Activated CD8-positive, alpha-beta memory T cell treated with anti-CD3 and anti-CD28 coated beads for 48 hours (primary cell): ENCODE data around the gene CYYR1.
"Not testable (repeated sequence)": the region's sequence is repeated elsewhere in the genome, so short reads cannot be mapped to it uniquely, and the experiment has no call there.

Source experiments
- DNase-seq, 3 experiments: peaks; one replicate each; pipeline ENCODE4 v3.0.0-alpha.2; 2020; ENCODE audit warnings: low read depth in 2 of 3, low spot score in 2 of 3

Gene CYYR1

DNA sequence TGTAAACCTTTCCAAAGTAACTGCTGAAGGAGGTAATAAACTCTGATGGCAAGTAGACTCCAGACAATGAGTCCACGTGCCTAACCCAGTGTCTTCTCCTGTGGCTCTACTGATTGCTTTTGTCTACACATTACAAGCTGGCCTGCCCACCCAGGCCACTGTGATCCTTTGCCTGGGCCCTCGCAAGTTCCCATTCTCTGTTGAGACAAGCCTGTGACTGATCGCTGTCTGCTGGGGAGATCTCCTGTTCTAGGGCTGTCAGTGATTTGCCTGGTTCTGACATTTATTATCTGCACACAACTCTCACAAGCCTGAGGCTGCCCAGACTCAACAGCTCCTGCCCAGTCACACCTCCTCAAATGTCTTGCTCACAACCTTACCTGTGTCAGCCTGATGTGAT lies 81.4 kb downstream of the CYYR1 start:
- DNase-seq = no peak

- no peak for DNase-seq
These were observed 82.3 kb downstream of the CYYR1 start for GRCh38 chr21:26490771-26491170.

DNA sequence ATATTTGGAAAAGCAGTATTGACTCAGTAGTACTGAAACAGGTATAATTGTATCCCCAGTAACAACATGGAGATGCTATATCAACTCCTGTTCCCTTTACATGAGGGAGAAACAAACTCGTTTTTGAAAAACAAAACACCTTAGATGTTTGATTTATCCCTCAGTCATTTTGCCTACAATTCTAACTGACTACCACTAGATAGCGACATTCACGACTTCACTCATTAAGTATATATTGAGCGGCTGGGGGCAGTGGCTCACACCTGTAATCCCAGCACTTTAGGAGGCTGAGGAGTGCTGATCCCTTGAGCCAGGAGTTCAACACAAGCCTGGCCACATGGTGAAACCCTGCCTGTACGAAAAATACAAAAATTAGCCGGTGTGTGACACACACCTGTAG lies 83.3 kb downstream of the CYYR1 start:
- DNase-seq = no peak

DNA sequence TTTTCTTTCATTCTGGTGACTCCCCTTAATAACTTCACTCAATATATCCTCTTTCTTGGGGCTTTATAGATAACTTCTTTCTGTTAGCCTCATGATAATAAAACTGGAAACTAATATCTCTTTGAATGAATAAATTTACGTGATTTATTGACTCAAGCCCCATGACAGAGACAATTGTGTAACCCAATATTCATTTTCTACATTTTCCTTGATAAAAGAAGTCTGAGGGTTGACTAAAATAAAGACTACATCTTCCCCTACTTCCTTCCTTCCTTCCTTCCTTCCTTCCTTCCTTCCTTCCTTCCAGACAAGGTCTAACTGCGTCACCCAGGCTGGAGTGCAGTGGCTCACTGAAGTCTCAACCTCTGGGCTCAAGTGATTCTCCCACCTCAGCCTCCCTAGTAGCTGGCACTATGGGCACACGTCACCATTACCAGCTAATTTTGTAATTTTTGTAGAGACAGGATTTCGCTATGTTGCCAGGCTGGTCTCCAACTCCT lies 85.1 kb downstream of the CYYR1 start:
- DNase-seq = no peak

GRCh38 chr21:26473471-26473870 lies 99.6 kb downstream of the CYYR1 start:
- no peak for DNase-seq

DNA sequence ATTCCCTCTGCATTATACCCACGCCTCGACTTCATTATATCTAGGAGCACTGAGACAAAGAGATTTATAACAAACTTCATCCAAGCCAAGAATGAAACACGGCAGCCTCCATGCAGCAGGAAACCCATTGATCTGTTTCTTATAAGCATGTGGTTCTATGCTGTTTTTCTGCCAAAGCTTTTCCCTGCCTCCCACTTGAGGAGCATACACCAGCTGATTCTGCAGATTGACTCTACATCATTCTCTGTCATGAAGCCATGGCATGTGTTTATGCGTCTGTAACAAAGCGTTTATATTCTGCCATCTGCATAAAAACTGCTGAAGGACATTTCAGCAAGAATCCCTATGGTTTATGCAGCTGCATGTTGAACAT lies 102.0 kb downstream of the CYYR1 start:
- no peak for DNase-seq

GRCh38 chr21:26470351-26471098 lies 102.6 kb downstream of the CYYR1 start:
- DNase-seq = no peak

DNA sequence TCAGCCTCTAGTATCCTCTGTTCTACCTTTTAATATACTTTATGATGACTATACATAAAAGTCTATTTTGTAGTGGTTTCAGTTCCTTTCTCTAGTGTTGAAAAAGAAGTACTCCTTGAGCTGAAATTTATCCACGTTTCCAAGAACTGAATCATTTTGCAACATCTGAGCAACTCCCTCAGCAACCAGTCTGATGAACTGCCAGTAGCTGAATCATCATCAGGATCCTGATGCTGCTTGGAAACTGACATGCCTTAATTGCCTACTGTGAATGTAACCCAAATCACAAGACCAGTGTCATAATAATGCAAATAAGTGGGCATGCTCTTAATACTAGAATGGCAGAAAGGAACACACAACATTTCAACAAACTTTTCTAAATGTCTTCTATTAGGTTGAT lies 103.3 kb downstream of the CYYR1 start:
- no peak for DNase-seq

DNA sequence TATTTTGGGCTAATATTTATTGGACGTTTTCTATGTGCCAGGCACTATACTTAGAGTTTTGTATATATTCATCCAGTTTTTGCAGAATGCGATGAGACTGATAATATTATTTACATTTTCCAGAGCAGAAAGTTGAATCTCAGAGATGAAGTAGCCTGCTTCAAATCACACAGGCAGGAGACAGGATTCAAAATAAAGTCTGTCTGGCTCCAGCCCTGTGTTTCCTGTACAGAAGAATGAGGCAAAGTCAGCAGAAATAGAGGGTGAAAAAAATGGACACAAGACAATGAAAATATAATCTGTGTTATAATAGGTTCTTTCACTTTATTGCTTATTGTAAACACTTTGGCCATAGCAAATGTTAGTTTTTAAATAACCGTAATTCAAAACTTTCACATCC lies 107.2 kb downstream of the CYYR1 start:
- DNase-seq = no peak

GRCh38 chr21:26461500-26461899 lies 111.6 kb downstream of the CYYR1 start:
- no peak for DNase-seq

DNA sequence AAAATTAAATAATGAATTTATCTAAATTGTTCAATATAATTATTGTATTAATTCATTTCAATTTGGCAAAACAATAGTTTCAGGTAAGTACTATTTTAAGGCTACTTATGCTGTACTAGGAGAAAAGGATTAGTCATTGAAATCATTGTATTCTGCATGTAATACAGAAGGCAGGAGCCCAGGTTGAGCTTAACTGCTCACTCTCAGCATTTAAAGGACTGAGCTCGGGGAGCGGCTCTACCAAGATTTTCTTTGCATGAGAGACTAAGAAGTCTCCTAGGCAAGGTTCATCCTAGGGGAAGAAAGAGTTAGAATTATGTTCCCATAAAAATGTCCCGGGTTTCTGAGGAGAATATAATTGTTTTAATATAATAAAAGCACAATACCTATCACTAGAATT lies 112.5 kb downstream of the CYYR1 start:
- no peak for DNase-seq

- DNase-seq = not testable (repeated sequence)
These were observed 114.2 kb downstream of the CYYR1 start for GRCh38 chr21:26458854-26459253.

- DNase-seq = no peak
These were observed 115.3 kb downstream of the CYYR1 start for GRCh38 chr21:26457817-26458216.

- no peak for DNase-seq
These were observed 119.8 kb downstream of the CYYR1 start for GRCh38 chr21:26453267-26453666.

GRCh38 chr21:26451081-26451740 lies 121.9 kb downstream of the CYYR1 start:
- no peak for DNase-seq

DNA sequence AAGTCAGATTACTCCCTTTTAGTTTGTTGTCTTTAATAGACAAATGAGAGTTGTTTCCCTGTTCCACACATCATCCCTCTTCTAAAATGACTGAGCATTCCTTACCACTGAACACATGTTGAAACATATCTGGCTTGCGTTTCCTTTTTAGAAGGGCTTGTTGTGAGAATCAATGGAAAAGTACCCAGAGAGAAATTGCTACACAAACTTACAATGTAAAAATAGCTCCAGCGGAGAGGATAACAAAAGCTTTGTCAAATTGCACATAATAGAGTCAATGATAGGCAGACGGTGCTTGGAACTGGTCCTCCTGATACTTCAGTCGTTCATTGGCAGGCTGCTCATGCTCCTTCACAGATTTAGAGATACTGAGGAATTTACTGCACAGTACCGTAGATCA lies 123.9 kb downstream of the CYYR1 start:
- no peak for DNase-seq

DNA sequence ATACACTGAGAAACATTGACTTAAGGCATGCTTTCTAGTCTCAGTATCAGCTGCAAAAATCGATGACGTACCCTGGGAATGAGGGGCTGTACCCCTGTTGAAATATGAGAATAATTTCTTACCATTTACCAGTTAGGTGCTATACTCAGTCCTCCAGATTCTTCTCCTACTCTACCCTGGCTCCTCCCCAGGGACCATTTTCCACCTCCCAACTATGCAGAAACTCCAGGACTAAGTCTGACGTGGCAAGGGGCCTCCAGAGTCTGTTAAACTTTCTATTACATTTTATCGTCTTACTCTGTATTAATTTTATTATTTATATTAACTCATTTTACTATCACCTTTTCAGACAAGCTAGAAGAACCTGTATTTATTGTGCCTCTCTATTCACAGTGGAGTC lies 124.3 kb downstream of the CYYR1 start:
- DNase-seq = no peak

DNA sequence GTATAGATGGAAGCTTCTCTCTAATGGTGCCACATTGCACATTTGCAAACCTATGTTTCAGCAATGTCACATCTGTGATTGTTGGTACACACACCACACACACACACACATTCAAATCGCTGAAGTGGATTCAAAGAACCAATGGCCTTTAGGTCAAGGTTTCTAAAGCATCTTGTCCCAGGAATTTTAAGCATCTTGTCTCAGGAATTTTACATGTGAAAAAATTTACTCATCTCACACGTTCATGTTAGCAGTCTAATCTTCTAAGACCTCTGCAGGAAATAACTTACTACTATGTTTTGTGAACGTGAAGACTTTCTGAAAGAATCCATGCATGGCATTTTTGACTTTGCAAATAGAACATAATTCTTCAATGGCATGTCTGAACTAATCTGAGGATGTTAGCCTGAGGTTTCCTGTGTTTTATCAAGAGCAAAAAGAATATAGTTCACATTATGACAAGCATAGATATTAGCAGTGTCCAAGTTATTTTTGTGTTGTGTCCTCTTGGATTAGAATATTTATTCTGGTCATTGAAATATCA lies 125.1 kb downstream of the CYYR1 start:
- DNase-seq = no peak

DNA sequence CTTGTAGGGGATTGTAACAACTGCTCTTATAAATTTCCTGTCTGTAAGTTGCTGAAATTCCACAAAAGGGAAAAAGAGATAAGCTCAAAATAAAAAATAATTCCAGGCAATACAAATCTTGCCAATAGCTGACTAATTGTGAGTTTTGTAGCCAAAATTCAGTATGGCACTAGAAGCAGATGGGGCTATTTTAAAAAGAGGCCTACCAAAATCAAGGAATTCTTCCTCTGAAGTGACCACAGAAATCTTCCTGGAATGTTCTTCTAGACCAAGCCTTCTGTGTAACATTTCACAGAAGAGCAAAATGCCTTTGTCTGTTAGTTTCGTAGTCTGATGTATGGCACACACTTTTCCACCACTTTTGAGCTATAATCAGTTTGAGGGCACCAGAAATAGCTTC lies 127.6 kb downstream of the CYYR1 start:
- DNase-seq = no peak

DNA sequence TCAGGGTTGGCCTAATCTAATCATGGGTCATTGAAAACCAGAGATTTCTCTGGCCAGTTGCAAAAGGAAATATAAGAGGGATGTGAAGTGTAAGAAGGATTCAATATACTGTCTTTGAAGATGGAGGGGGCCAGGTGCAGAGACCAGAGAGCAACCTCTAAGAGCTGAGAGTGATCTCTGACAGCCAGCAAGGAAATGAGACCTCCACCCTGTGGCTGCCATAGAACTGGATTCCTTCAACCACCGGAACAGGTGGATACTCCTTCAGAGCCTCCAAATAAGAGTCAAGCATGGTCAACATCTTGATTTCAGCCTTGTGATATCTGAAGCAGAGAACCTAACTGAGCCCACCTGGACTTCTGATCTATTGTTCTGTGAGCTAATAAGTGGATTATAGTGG lies 128.4 kb downstream of the CYYR1 start:
- DNase-seq = no peak

- DNase-seq = no peak
These were observed 129.2 kb downstream of the CYYR1 start for GRCh38 chr21:26443867-26444266.

DNA sequence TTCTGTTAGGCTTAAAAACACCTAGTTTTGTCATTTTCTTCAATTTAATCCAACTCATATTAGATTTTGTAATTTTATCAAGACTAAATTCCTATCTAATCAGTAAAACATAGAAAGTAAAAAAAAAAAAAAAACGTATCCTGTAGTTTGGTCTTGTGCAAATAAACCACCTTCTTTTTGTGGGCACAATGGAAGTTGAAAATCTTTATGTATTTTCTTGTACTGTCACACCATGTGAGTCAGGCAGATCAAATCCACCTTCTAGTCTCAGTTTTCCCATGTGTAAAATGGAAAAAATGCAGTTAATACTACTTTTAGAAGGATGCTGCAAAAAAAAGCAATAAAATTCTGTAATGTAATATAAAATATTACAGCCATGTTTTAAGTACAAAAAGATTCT lies 129.8 kb downstream of the CYYR1 start:
- no peak for DNase-seq

- no peak for DNase-seq
These were observed 131.9 kb downstream of the CYYR1 start for GRCh38 chr21:26441149-26441548.
